Measurements from ENCODE around the gene CORO6.

DNA sequence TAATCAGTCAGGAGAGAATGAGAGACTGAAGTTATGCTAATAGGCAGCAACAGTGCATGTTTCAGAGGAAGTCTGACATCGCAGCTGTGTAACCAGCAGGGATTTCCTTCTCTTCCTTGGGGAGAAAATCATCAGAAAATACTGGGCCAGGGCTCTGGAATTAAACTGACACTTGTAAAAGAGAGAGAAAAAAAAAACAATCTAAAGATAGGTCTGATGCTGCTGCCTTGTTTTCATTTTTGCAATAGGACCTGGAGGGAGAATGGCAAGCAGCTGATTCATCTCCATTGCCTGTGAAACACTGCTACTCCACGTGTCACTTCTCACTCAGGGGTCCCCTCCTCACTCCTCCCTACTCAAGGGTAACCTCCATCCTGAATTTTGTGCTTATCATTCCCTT, 17.7 kb upstream of the CORO6 start:
- no peak for TF ChIP-seq POLR2A (IDR thresholded peaks at IDR 0.05)
- TF ChIP-seq, protein P1, sequence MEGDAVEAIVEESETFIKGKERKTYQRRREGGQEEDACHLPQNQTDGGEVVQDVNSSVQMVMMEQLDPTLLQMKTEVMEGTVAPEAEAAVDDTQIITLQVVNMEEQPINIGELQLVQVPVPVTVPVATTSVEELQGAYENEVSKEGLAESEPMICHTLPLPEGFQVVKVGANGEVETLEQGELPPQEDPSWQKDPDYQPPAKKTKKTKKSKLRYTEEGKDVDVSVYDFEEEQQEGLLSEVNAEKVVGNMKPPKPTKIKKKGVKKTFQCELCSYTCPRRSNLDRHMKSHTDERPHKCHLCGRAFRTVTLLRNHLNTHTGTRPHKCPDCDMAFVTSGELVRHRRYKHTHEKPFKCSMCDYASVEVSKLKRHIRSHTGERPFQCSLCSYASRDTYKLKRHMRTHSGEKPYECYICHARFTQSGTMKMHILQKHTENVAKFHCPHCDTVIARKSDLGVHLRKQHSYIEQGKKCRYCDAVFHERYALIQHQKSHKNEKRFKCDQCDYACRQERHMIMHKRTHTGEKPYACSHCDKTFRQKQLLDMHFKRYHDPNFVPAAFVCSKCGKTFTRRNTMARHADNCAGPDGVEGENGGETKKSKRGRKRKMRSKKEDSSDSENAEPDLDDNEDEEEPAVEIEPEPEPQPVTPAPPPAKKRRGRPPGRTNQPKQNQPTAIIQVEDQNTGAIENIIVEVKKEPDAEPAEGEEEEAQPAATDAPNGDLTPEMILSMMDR (IDR thresholded peaks at IDR 0.05), result no peak
- TF ChIP-seq POLR2AphosphoS5 (IDR thresholded peaks at IDR 0.05), result no peak
- TF ChIP-seq EP300 (IDR thresholded peaks at IDR 0.05), result no peak
